Measurements from ENCODE around the gene NPHP1. TPM values are rescaled to one million over a fixed set of nuclear protein-coding genes. Genes with fewer than 3 reads are reported as not detected.
A peak's percentile ranks its signal among the peaks of the same experiment; 100 is the strongest.
"Not testable (repeated sequence)": the region's sequence is repeated elsewhere in the genome, so short reads cannot be mapped to it uniquely, and the experiment has no call there.

The NPHP1 gene
- total and polyA plus RNA-seq, 2 of the 4 experiments (the other 2 are of a cell fraction): 1.8 to 2.5 TPM

DNA sequence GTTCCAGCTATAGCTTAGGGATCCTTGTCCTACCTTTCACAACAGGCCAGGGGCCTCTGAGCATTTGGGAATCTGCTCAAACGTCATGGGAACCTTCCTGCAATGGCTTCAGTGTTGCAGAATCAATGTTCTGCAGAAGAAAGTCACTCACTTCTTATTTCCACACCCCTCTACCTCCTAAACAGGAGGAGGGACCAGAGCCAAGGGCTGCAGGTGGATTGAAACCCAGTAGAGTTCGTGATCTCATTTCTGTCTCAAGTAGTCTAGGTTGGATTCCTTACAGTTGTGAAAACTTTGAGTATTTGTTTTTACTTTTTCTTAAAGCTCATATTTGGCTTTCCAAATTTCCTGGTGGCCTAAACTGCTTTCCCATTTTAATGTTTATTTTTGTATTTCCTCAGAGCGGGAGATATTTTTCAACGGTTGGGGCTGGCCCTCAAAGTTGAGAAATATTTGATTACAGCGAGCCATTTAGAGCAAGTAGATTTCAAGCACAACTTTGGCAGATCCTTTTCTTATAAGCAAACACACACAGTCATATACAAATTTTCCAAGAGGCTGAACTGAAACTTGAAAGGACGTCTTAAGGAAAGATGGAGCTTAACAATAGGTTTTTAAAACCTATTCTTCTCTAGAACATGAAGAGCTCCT lies 109.8 kb downstream of the NPHP1 start:
- H2AK5ac ChIP-seq (ENCODE audit: low read depth, low read length); in situ Hi-C loops (cut with MboI; ENCODE audit: low sequenced_read_pairs); H3K23ac ChIP-seq (ENCODE audit: low read depth, low read length); H4K5ac ChIP-seq (ENCODE audit: low read depth, low read length); H2BK20ac ChIP-seq (ENCODE audit: low read depth, low read length); intact Hi-C loops (cut with micrococcal nuclease); H2BK15ac ChIP-seq (ENCODE audit: low read depth, low read length); H3K18ac ChIP-seq (ENCODE audit: low read depth, low read length); H3K14ac ChIP-seq (replicated peaks; ENCODE audit: low read depth, low read length); dilution Hi-C loops (cut with HindIII; ENCODE audit: low sequenced_read_pairs, unreplicated experiment); H2AFZ ChIP-seq (replicated peaks; ENCODE audit: low read length, poor library complexity); H3K56ac ChIP-seq (ENCODE audit: extremely low read depth, insufficient read depth, low read length); POLR2A ChIA-PET (ENCODE audit: unreplicated experiment); H4K8ac ChIP-seq (ENCODE audit: low read depth in 2 of 2, low read length in 2 of 2); H2AK9ac ChIP-seq (replicated peaks; ENCODE audit: low read depth, low read length, poor library complexity); H2BK120ac ChIP-seq (ENCODE audit: low read depth, low read length); H3K9ac ChIP-seq (ENCODE audit: low read depth, low read length); H2BK5ac ChIP-seq (ENCODE audit: low read depth, low read length, poor library complexity, severe bottlenecking); H3K79me1 ChIP-seq (ENCODE audit: low read depth in 1 of 2, low read length in 2 of 2); H3K4me3 ChIP-seq (ENCODE audit: insufficient read depth, low read depth, low read length); H3K4me1 ChIP-seq (ENCODE audit: control insufficient read depth, insufficient read depth, low read length); H3K27me3 ChIP-seq (ENCODE audit: control insufficient read depth, insufficient read depth, low read length); H4K20me1 ChIP-seq (ENCODE audit: insufficient read depth, low read length); H3K9me3 ChIP-seq (ENCODE audit: control insufficient read depth, insufficient read depth, low read length); H3K4me2 ChIP-seq (ENCODE audit: low read depth, low read length); H3K4ac ChIP-seq (ENCODE audit: low read depth, low read length); H4K91ac ChIP-seq (ENCODE audit: insufficient read depth, low read depth, low read length); H3K27ac ChIP-seq (ENCODE audit: insufficient read depth, low read length); BruUV-seq (replicated peaks); H3K9me1 ChIP-seq (ENCODE audit: insufficient read depth, low read length); H3K36me3 ChIP-seq (ENCODE audit: control insufficient read depth, insufficient read depth, low read length): not testable (repeated sequence)
- peak; percentile 42 for DNase-seq
- 0 out of 2 replicates have a peak, but pooled peaks have one; percentile 19 for TF ChIP-seq CEBPB (IDR thresholded peaks at IDR 0.05; ENCODE audit: low read depth, low read length)
- CTCF ChIA-PET: interaction anchor here (0.6 kb wide), 1 partner anchor 955 kb away, joined by 4 read pairs; no protein-coding TSS in a partner anchor
- peak; percentile 82 for ATAC-seq (ENCODE audit: low read depth)
- WGBS, 2 experiments (ENCODE audit: extremely low coverage in 2 of 2, insufficient read length in 1 of 2): no CpG with 5 or more reads among the region's 6 CpGs

DNA sequence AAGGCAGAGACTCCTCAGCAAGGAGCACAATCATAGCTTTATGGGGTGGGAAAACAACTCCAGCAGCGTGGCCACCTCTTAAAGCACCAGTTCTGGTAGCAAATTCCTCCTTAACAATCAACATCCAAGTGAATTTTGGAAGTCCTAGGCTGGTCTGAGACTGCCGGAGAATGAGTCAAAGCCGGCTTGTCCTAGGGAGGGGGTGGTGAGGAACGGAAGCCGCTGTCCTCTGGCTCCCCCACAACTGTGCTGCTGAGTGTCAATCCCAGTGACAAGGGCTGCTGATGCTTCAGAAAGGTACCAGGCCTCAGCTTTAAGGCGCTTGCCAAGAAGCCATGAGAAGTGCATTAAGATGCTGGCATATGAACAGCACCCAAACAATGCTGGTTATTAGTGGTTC lies 110.9 kb downstream of the NPHP1 start:
- H2BK15ac ChIP-seq (ENCODE audit: low read depth, low read length); H3K4ac ChIP-seq (ENCODE audit: low read depth, low read length); H4K20me1 ChIP-seq (ENCODE audit: insufficient read depth, low read length); H3K4me3 ChIP-seq (ENCODE audit: insufficient read depth, low read depth, low read length); H4K8ac ChIP-seq (ENCODE audit: low read depth in 2 of 2, low read length in 2 of 2); BruUV-seq (replicated peaks); H3K4me2 ChIP-seq (ENCODE audit: low read depth, low read length); H3K9ac ChIP-seq (ENCODE audit: low read depth, low read length); in situ Hi-C loops (cut with MboI; ENCODE audit: low sequenced_read_pairs); H3K27ac ChIP-seq (ENCODE audit: insufficient read depth, low read length); H2AFZ ChIP-seq (replicated peaks; ENCODE audit: low read length, poor library complexity); DNase-seq; intact Hi-C loops (cut with micrococcal nuclease); H2BK120ac ChIP-seq (ENCODE audit: low read depth, low read length); ATAC-seq (ENCODE audit: low read depth); H3K4me1 ChIP-seq (ENCODE audit: control insufficient read depth, insufficient read depth, low read length); H3K79me1 ChIP-seq (ENCODE audit: low read depth in 1 of 2, low read length in 2 of 2); H3K56ac ChIP-seq (ENCODE audit: extremely low read depth, insufficient read depth, low read length); H3K14ac ChIP-seq (replicated peaks; ENCODE audit: low read depth, low read length); H2AK5ac ChIP-seq (ENCODE audit: low read depth, low read length); H2AK9ac ChIP-seq (replicated peaks; ENCODE audit: low read depth, low read length, poor library complexity); H3K23ac ChIP-seq (ENCODE audit: low read depth, low read length); H2BK20ac ChIP-seq (ENCODE audit: low read depth, low read length); H3K9me1 ChIP-seq (ENCODE audit: insufficient read depth, low read length); H3K9me3 ChIP-seq (ENCODE audit: control insufficient read depth, insufficient read depth, low read length); H3K36me3 ChIP-seq (ENCODE audit: control insufficient read depth, insufficient read depth, low read length); POLR2A ChIA-PET (ENCODE audit: unreplicated experiment); H3K18ac ChIP-seq (ENCODE audit: low read depth, low read length); H3K27me3 ChIP-seq (ENCODE audit: control insufficient read depth, insufficient read depth, low read length); dilution Hi-C loops (cut with HindIII; ENCODE audit: low sequenced_read_pairs, unreplicated experiment); H4K91ac ChIP-seq (ENCODE audit: insufficient read depth, low read depth, low read length); H2BK5ac ChIP-seq (ENCODE audit: low read depth, low read length, poor library complexity, severe bottlenecking); H4K5ac ChIP-seq (ENCODE audit: low read depth, low read length); CTCF ChIA-PET: not testable (repeated sequence)
- WGBS, 2 experiments (ENCODE audit: extremely low coverage in 2 of 2, insufficient read length in 1 of 2): no CpG with 5 or more reads among the region's 6 CpGs
